CD1c-positive myeloid dendritic cell (primary cell): ENCODE measurements around the gene CHRNA3.
"Not testable (repeated sequence)": the region's sequence is repeated elsewhere in the genome, so short reads cannot be mapped to it uniquely, and the experiment has no call there.

Source experiments
- DNase-seq: peaks from one replicate; pipeline ENCODE4 v3.0.0-alpha.2; 2016; ENCODE audit errors: extremely low spot score

The CHRNA3 gene

GRCh38 chr15:78617516-78617915 is 3.3 kb downstream of the CHRNA3 start:
- DNase-seq = no peak

- peak; percentile 45 for DNase-seq
These were observed 3.7 kb downstream of the CHRNA3 start for GRCh38 chr15:78617076-78617475.

GRCh38 chr15:78616506-78616905 is 4.3 kb downstream of the CHRNA3 start:
- no peak for DNase-seq

GRCh38 chr15:78615151-78615589 is 5.6 kb downstream of the CHRNA3 start:
- no peak for DNase-seq

GRCh38 chr15:78614021-78614420 is 6.8 kb downstream of the CHRNA3 start:
- DNase-seq = no peak

GRCh38 chr15:78609551-78609950 is 11.2 kb downstream of the CHRNA3 start:
- not testable (repeated sequence) for DNase-seq

- DNase-seq = no peak
These were observed 15.1 kb downstream of the CHRNA3 start for GRCh38 chr15:78605680-78606079.

GRCh38 chr15:78605201-78605600 is 15.6 kb downstream of the CHRNA3 start:
- DNase-seq = no peak

- DNase-seq = no peak
These were observed 16.4 kb downstream of the CHRNA3 start for GRCh38 chr15:78604420-78604819.

GRCh38 chr15:78603467-78603866 is 17.3 kb downstream of the CHRNA3 start:
- DNase-seq = no peak

- no peak for DNase-seq
These were observed 21.6 kb downstream of the CHRNA3 start for GRCh38 chr15:78599189-78599588.

GRCh38 chr15:78598348-78598747 is 22.4 kb downstream of the CHRNA3 start:
- no peak for DNase-seq

GRCh38 chr15:78597583-78597982 is 23.2 kb downstream of the CHRNA3 start:
- DNase-seq = no peak

- DNase-seq = no peak
These were observed 45.9 kb downstream of the CHRNA3 start for GRCh38 chr15:78574944-78575343.

- DNase-seq = no peak
These were observed 47.4 kb downstream of the CHRNA3 start for GRCh38 chr15:78573416-78573815.

- DNase-seq = no peak
These were observed 49.4 kb downstream of the CHRNA3 start for GRCh38 chr15:78571382-78571781.

- DNase-seq = no peak
These were observed 50.1 kb downstream of the CHRNA3 start for GRCh38 chr15:78570710-78571109.

- DNase-seq = no peak
These were observed 53.3 kb downstream of the CHRNA3 start for GRCh38 chr15:78567531-78567930.

- DNase-seq = peak; percentile 8
These were observed 54.6 kb downstream of the CHRNA3 start for GRCh38 chr15:78565951-78566774.

GRCh38 chr15:78565097-78565950 is 55.5 kb downstream of the CHRNA3 start, which contains the start of gene CHRNA5:
CHRNA5 (plus strand) TSS chr15:78565520; CDS start chr15:78565720, 200 bp downstream.
- peak; percentile 85 for DNase-seq

GRCh38 chr15:78564743-78565096 is 56.1 kb downstream of the CHRNA3 start:
- no peak for DNase-seq

- no peak for DNase-seq
These were observed 57.7 kb downstream of the CHRNA3 start for GRCh38 chr15:78563092-78563491.

- DNase-seq = no peak
These were observed 59.3 kb downstream of the CHRNA3 start for GRCh38 chr15:78561490-78561889.
